ENCODE results near the gene EFS.
"Not testable (repeated sequence)": the region's sequence is repeated elsewhere in the genome, so short reads cannot be mapped to it uniquely, and the experiment has no call there.

EFS gene

GRCh38 chr14:23365036-23365731 is at the start of gene EFS:
TSS of gene EFS (minus strand) at chr14:23365172. CDS start at chr14:23365025, 147 bp downstream.
- DNase-seq, result no peak

GRCh38 chr14:23414254-23414653 is 49.3 kb upstream of the EFS start:
- no peak for DNase-seq

DNA sequence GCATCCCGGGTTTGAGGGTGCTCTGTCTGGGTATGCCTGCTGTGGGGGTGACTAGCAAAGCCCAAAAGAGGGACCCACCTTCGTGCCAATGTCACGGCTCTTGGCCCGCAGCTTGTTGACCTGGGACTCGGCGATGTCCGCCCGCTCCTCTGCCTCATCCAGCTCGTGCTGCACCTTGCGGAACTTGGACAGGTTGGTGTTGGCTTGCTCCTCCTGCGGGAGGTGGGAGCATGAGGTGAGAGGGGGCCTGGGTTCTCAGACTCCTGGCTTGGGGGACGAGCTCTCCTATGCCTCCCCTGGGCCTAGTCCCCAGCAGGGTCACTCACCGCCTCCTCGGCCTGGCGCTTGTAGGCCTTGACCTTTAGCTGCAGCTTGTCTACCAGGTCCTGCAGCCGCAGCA is 48.7 kb upstream of the EFS start:
- no peak for DNase-seq

- no peak for DNase-seq
These were observed 46.9 kb upstream of the EFS start for GRCh38 chr14:23411563-23412525.

DNA sequence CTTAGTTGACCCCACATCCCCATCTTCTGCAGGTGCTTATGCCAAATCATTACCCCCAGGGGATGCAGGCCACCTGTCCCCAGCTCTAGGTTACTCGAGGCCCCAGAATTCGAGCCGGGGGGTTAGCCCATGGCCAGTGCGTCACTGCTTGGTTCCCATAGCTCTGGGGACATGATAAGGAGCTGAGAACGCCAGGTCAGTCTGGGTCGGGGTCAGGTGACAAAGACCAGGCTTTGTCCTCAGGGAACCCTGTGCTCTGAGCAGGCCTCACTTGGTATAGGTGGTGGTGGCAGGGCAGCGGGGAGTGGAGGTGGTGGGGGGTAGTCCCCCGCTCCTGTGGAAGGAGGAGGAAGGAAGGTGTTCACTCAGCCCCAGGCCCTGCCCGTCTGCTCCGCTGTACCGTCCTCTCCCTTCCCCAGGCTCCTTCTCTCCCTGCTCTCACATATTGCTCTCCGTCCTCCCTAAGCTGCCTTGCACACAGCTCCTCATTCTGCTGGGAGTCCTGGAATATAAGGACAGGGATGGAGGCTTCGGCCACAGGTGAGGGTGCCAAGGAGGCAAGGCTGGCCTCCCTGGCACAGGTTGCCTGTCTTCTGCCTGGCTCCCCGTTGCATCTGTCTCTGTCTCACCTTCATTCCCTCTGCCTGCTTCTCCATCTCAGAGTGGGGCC is 45.1 kb upstream of the EFS start:
- DNase-seq, result no peak

- no peak for DNase-seq
These were observed 44.5 kb upstream of the EFS start for GRCh38 chr14:23409475-23409874.

GRCh38 chr14:23408307-23408630 is 43.3 kb upstream of the EFS start:
- no peak for DNase-seq

DNA sequence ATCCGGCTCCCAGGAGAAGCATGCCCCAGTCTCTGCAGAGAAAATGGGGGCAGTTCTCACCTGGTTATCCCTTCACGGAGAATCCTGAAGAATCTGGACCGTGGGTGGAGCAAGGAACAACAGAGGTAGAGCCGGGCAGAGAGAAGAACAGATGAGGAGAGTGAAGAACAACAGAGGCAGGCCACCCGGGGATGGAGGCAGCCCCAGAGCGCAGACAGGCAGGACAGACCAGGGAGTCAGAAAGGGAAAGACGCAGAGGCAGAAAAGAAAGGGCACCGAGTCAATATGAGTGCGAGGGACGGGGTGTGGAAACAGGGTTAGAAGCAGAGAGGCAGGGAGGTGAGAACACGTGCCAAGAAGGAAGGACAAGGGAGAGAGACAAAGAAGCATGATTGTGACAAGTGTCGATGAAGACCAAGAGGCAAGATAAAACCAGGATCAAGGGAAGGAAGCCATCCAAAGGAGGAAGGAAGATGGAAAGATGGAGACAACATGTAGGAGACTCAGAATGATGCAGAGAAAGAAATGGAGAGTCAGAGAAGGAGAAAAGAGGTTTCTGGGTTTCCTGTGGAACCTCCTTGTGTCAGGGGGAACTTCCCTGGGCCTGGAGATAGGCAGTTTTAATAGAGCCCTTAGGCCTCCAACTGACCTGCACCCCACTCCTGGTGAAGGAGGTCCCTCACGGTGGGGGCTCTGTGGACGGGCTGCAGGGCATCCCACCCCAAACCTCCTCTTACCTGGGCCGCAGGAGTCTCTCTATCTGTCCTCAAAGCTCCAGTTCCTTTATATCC is 42.7 kb upstream of the EFS start, which contains the start of gene MYH6:
Gene MYH6, minus strand, starts transcription at position 758 of the 791 bp plus-strand sequence. CDS start 1,050 bp downstream, outside the sequence.
- no peak for DNase-seq

- no peak for DNase-seq
These were observed 41.9 kb upstream of the EFS start for GRCh38 chr14:23406725-23407355.

DNA sequence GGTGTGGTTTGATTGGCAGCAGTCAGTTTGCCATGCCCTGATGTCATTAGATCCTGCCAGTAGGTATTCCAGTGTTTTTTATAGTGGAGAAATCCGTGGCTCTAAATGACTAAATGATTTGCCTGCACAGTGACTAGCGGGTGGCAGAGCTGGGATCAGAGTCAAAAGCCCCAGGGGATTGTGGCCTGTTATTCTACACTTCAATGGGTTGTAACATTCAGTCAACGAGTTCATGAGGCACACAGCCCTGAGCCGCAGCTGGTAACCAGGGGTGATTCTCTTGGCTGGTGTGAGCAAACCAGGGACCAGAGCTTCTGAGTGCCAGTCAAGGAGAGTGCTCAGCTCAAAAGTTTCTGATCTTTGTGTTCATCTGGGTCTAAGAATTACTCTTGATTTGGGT is 41.3 kb upstream of the EFS start:
- no peak for DNase-seq

DNA sequence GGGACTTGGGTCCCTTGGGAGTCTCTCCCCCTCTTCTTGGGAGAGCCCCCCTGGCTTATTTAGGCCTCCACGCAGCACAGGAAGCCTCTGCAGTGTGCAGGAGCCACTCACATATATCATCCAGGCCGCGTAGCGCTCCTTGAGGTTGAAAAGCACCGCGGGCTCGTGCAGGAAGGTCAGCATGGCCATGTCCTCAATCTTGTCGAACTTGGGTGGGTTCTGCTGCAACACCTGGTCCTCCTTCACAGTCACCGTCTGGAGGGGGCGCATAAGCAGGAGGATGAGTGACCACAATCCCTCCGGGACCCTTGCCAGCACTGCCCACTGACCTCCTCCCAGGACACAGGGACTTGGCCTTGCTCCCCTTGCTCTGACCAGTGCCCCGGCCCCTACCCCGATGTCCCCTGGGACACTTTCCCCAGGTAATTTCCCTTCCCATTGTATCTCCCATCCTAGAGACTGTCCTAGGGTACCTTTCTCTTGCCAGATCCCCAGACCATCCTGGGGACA is 40.6 kb upstream of the EFS start:
- no peak for DNase-seq

DNA sequence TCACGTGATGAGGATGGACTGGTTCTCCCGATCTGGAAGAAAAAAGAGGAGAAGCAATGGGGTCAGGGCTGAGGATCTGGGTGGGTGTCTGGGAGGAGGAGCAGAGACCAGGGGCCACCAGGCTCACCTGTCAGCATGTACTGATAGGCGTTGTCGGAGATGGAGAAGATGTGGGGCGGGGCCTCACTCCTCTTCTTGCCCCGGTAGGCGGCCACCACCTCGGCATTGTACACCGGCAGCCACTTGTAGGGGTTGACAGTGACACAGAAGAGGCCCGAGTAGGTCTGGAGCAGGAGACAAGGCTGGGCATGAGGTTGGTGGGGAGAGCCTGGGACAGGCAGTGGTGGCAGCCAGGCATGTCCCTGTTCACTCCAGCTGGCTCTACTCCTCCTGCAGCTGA is 40.1 kb upstream of the EFS start:
- no peak for DNase-seq

DNA sequence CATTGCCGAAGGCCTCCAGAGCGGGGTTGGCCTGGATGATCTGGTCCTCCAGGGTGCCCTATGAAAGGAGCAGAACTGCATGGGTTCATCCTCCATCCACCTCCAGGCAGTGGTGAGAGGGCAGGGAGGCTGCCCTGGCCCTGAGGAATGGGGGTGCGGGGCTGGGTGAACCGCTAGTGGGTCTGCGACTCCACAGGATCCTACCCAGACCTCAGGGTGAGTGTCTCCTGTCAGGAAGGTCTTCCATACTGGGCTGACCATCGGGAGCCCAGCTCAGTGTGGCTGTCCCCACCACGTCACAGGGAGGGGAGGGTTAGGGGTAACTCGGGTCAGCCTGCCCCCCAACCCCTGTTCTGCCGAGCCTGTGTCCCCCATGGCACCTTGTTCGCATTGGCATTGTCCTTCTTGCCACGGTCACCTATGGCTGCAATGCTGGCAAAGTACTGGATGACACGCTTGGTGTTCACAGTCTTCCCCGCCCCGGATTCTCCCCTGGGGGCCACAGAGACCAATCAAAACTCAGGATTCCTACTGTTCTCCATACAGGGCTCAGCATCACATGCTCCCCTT is 39.4 kb upstream of the EFS start:
- no peak for DNase-seq

DNA sequence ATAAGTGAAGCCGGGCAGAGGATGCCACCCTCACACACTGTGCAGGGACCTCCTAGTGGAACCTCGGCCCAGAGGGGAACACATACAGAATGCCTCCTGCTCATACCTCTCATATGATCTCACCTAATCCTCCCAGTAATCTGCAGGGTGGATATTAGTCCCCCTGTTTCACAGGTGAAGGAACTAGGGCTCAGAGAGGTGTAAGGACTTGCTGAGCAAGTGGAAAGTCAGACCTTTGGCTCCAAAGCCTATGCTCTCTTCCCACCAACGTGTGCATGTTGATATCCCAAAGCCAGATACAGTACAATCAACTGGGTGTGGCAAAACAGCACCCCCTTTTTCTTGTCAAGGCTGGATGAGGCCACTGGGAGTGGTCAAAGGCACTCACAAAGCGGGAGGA is 38.9 kb upstream of the EFS start:
- no peak for DNase-seq

- no peak for DNase-seq
These were observed 38.1 kb upstream of the EFS start for GRCh38 chr14:23403139-23403438.

GRCh38 chr14:23402296-23403138 is 37.5 kb upstream of the EFS start:
- no peak for DNase-seq

DNA sequence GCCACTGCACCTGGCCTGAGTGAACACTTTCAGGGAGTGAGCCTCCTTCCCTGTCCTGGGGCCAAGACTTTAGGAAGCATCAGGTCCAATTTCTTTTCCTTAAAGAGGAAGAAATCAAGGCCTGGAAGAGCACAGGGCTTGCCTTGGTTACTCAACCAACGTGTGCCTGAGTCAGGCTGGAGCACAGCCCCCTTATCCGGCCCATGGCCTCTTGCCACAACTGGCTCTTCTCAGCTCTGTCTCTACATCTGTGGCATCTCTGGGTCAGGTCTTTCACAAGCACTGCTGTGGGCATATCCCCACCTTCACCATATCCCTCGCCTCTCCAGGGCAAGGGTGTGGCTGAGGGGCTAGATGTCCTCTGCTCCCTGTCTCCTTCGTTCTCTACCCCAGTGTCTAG is 36.3 kb upstream of the EFS start:
- DNase-seq, result no peak

GRCh38 chr14:23400496-23401149 is 35.7 kb upstream of the EFS start:
- not testable (repeated sequence) for DNase-seq

GRCh38 chr14:23399591-23399990 is 34.6 kb upstream of the EFS start:
- no peak for DNase-seq

- no peak for DNase-seq
These were observed 34.2 kb upstream of the EFS start for GRCh38 chr14:23399136-23399535.

Data from SHP77 treated with DMSO at 0.1 percent for 48 hours (cell line).